Measurements from ENCODE around the gene MVD.

DNA sequence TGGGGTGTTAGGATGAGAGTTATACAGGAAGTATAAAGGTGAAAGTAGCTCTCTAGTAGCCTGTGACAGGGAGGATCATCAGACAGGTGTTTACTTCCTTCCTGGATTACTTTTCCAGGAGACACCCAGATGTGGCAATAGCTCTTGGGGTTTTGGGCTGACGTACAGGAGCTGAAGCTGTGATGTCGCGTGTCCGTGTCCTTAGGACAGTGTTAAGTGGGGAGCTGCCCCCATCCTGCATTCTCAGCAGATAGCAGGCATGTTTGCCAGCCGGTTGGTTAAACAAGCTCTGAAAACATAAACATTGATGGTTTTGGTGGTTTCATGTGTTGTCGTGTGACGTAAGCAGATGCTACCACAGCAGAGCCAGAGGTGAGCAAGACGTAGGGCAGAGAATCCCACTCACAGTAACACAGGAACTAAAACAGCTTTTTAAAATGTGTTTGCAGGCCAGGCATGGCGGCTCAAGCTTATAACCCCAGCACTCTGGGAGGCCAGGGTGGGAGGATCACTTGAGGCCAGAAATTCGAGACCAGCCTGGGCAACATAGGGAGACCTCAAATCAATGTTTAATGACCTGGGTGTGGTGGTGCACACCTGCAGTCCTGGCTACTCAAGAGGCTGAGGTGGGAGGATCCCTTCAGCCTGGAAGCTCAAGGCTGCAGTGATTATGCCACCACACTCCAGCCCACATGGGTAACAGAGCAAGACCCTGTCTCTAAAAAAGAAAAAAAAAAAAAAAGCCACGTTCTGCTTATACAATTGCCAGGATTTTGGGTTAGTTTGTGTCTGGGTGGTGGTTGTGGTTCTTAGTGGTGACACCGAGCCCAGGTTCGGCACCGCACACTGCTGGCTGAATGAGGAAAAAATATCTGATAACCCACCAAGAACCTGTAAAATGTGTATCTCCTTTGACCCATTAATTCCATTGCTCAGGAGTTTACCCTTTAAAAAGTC is 42.8 kb downstream of the MVD start:
- TF ChIP-seq RAD21 (IDR thresholded peaks at IDR 0.05) (no peak), CTCF (IDR thresholded peaks at IDR 0.05; ENCODE audit: low read depth, low read length, missing input control) (no peak), GABPA (IDR thresholded peaks at IDR 0.05 in 1 of 2, conservative IDR thresholded peaks at IDR 0.05 in 1 of 2) (no peak), TAF1 (conservative IDR thresholded peaks at IDR 0.05) (no peak), YY1 (IDR thresholded peaks at IDR 0.05) (no peak), SP1 (IDR thresholded peaks at IDR 0.05) (no peak), EGR1 (IDR thresholded peaks at IDR 0.05; ENCODE audit: low read depth in 2 of 2) (no peak), JUND (IDR thresholded peaks at IDR 0.05) (no peak), FOXA1 (IDR thresholded peaks at IDR 0.05) (no peak)
- TF ChIP-seq, protein P1, sequence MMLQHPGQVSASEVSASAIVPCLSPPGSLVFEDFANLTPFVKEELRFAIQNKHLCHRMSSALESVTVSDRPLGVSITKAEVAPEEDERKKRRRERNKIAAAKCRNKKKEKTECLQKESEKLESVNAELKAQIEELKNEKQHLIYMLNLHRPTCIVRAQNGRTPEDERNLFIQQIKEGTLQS (IDR thresholded peaks at IDR 0.05) = no peak
- TF ChIP-seq, protein P2, sequence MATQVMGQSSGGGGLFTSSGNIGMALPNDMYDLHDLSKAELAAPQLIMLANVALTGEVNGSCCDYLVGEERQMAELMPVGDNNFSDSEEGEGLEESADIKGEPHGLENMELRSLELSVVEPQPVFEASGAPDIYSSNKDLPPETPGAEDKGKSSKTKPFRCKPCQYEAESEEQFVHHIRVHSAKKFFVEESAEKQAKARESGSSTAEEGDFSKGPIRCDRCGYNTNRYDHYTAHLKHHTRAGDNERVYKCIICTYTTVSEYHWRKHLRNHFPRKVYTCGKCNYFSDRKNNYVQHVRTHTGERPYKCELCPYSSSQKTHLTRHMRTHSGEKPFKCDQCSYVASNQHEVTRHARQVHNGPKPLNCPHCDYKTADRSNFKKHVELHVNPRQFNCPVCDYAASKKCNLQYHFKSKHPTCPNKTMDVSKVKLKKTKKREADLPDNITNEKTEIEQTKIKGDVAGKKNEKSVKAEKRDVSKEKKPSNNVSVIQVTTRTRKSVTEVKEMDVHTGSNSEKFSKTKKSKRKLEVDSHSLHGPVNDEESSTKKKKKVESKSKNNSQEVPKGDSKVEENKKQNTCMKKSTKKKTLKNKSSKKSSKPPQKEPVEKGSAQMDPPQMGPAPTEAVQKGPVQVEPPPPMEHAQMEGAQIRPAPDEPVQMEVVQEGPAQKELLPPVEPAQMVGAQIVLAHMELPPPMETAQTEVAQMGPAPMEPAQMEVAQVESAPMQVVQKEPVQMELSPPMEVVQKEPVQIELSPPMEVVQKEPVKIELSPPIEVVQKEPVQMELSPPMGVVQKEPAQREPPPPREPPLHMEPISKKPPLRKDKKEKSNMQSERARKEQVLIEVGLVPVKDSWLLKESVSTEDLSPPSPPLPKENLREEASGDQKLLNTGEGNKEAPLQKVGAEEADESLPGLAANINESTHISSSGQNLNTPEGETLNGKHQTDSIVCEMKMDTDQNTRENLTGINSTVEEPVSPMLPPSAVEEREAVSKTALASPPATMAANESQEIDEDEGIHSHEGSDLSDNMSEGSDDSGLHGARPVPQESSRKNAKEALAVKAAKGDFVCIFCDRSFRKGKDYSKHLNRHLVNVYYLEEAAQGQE (IDR thresholded peaks at IDR 0.05) = no peak
- TF ChIP-seq, protein P3, sequence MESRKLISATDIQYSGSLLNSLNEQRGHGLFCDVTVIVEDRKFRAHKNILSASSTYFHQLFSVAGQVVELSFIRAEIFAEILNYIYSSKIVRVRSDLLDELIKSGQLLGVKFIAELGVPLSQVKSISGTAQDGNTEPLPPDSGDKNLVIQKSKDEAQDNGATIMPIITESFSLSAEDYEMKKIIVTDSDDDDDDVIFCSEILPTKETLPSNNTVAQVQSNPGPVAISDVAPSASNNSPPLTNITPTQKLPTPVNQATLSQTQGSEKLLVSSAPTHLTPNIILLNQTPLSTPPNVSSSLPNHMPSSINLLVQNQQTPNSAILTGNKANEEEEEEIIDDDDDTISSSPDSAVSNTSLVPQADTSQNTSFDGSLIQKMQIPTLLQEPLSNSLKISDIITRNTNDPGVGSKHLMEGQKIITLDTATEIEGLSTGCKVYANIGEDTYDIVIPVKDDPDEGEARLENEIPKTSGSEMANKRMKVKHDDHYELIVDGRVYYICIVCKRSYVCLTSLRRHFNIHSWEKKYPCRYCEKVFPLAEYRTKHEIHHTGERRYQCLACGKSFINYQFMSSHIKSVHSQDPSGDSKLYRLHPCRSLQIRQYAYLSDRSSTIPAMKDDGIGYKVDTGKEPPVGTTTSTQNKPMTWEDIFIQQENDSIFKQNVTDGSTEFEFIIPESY (IDR thresholded peaks at IDR 0.05) = no peak
- TF ChIP-seq, protein P4, sequence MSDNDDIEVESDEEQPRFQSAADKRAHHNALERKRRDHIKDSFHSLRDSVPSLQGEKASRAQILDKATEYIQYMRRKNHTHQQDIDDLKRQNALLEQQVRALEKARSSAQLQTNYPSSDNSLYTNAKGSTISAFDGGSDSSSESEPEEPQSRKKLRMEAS (IDR thresholded peaks at IDR 0.05) = no peak

Measured in liver (tissue), 3 donors.